Suprapubic skin (tissue), 4 donors: Measurements from ENCODE around the gene ANKRD13B. TPM values are rescaled to one million over a fixed set of nuclear protein-coding genes. Genes with fewer than 3 reads are reported as not detected.
A peak's percentile ranks its signal among the peaks of the same experiment; 100 is the strongest.

Experiments used
- DNase-seq, 2 donors: peaks; one replicate each; pipeline ENCODE4 v3.0.0-alpha.2; 2019; ENCODE audit warnings: low spot score in 2 of 2
- H3K27ac ChIP-seq: fragments of 200-600 bp; sonication (generic); one replicate; pipeline ENCODE4 v1.5.1; 2019
- H3K27me3 ChIP-seq: fragments of 200-600 bp; sonication (generic); one replicate; pipeline ENCODE4 v1.5.1; 2019
- H3K36me3 ChIP-seq: fragments of 200-600 bp; sonication (generic); one replicate; pipeline ENCODE4 v1.5.1; 2019
- H3K4me1 ChIP-seq: fragments of 200-600 bp; sonication (generic); one replicate; pipeline ENCODE4 v1.5.1; 2019
- H3K4me3 ChIP-seq: fragments of 200-600 bp; sonication (generic); one replicate; pipeline ENCODE4 v1.5.1; 2019; ENCODE audit warnings: mild to moderate bottlenecking
- H3K9me3 ChIP-seq: fragments of 200-600 bp; sonication (generic); one replicate; pipeline ENCODE4 v1.5.1; 2019
- EP300 ChIP-seq: sonication (generic); formaldehyde crosslinking; IDR thresholded peaks from one replicate; pipeline ENCODE4 v1.6.1; 2017; ENCODE audit warnings: antibody characterized with exemption
- POLR2A ChIP-seq, 2 donors: fragments of 450-650 bp; IDR thresholded peaks; one replicate each; pipeline ENCODE4 v1.6.1; 2017; ENCODE audit warnings: antibody characterized with exemption in 2 of 2, mild to moderate bottlenecking in 2 of 2, moderate library complexity in 2 of 2
- POLR2AphosphoS5 ChIP-seq, 3 donors: sonication (generic); formaldehyde crosslinking; IDR thresholded peaks; one replicate each; pipeline ENCODE4 v1.6.1; 2017; ENCODE audit warnings: antibody characterized with exemption in 3 of 3
- WGBS: methylation state at CpG from one replicate; pipeline ENCODE4 v1.1.5; 2018; 5-methylcytosine and 5-hydroxymethylcytosine counted together
- total RNA-seq, 4 donors: library from RNA; depleted of rRNA; stranded (reverse); fragments of >200 nt; gene quantifications; one replicate each; pipeline ENCODE4 v1.1.0, GENCODE V29; 2016
- TF ChIP-seq, protein P1 (sequence below), 2 donors: fragments of 200-600 bp in 1 of 2; fragments of 450-650 bp in 1 of 2; sonication (generic) in 1 of 2; IDR thresholded peaks; one replicate each; pipeline ENCODE4 v1.5.1; 2016 to 2019; ENCODE audit warnings: antibody characterized with exemption in 2 of 2, mild to moderate bottlenecking in 1 of 2, moderate library complexity in 1 of 2

ANKRD13B gene
- total RNA-seq, 4 donors from 2014 or later = 9.0 to 16.5 (median 10.8) TPM

DNA sequence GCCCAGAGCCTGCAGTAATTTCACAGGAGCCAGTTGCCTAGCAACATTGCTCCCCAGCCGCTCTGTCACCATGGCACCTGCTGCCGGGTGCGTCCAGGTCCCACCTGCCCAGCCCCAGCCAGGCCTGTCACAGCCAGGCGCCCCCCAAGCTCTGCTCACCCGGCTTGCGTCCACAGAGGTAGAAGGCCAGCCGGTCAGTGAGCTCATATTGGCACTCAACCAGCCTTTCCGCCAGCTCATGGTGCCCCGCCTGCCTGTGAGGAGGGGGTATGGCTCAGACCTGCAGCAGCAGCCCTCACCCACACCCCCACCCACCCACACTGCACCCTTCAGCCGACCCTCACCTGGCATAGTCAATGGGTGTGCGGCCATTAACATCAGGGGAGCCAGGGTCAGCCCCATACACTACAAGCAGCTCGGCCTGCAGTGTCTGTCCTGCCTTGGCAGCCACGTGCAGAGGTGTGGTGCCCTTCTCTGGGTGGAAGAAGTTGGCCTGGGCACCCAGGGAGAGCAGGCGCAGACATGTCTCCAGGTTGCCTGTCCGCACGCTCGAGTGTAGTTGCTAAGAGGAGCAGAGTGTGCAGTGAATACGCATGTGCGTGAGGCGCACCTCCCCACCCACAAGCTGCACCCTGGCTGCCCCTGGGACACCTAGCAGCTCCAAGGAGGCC, 11.2 kb upstream of the ANKRD13B start:
- 46% methylated on average over 8 of the region's 20 CpGs for WGBS
- Histone ChIP-seq H3K4me1 (peaks cover 76% of the 10 kb centered on the region), H3K9me3 (no peaks in the 10 kb centered on the region), H3K27ac (peak overlapping the region; percentile 47), H3K4me3 (no peak overlapping the region), H3K36me3 (peaks cover 37% of the 10 kb centered on the region), H3K27me3 (no peaks in the 10 kb centered on the region)
- TF ChIP-seq, protein P1, sequence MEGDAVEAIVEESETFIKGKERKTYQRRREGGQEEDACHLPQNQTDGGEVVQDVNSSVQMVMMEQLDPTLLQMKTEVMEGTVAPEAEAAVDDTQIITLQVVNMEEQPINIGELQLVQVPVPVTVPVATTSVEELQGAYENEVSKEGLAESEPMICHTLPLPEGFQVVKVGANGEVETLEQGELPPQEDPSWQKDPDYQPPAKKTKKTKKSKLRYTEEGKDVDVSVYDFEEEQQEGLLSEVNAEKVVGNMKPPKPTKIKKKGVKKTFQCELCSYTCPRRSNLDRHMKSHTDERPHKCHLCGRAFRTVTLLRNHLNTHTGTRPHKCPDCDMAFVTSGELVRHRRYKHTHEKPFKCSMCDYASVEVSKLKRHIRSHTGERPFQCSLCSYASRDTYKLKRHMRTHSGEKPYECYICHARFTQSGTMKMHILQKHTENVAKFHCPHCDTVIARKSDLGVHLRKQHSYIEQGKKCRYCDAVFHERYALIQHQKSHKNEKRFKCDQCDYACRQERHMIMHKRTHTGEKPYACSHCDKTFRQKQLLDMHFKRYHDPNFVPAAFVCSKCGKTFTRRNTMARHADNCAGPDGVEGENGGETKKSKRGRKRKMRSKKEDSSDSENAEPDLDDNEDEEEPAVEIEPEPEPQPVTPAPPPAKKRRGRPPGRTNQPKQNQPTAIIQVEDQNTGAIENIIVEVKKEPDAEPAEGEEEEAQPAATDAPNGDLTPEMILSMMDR (IDR thresholded peaks at IDR 0.05) = no peak
- TF ChIP-seq POLR2AphosphoS5 (IDR thresholded peaks at IDR 0.05) = no peak
- TF ChIP-seq POLR2A (IDR thresholded peaks at IDR 0.05) = no peak
- TF ChIP-seq EP300 = no peak
- DNase-seq = peak in 1 of 2 donors; percentile 67

DNA sequence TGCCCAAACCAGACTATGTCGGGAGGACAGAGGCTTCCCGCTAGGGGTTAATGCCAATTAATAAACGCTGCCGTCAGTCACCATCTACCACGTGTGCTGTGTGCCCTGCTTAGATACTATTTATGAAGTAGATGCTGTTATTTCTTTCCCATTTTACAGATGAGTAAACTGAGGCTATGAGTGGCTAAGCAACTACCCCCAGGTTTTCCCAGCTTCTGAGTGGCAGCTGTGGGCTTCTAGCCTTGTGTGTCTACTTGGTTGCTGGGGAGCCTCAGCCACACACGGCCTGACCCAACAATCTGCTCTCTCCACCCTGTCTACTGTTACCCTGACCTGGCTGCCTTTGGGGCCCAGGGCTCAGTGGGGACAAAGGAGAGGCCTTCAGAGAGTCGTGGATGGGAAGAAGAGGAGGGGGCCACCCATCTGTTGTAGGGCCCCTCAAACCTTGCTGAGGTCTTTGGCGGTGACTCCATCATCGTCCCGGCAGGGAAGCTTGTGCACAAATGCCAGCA, 10.6 kb upstream of the ANKRD13B start:
- WGBS = 82% methylated on average over 6 of the region's 10 CpGs
- no peak for DNase-seq
- H3K27ac ChIP-seq = no peak overlapping the region
- TF ChIP-seq POLR2AphosphoS5 (IDR thresholded peaks at IDR 0.05) (no peak), POLR2A (IDR thresholded peaks at IDR 0.05) (no peak), EP300 (no peak)
- TF ChIP-seq, protein P1 (IDR thresholded peaks at IDR 0.05) = no peak
- H3K27me3 ChIP-seq = no peaks in the 10 kb centered on the region
- H3K4me1 ChIP-seq = peaks cover 82% of the 10 kb centered on the region
- H3K9me3 ChIP-seq = no peaks in the 10 kb centered on the region
- peaks cover 31% of the 10 kb centered on the region for H3K36me3 ChIP-seq
- H3K4me3 ChIP-seq = no peak overlapping the region

DNA sequence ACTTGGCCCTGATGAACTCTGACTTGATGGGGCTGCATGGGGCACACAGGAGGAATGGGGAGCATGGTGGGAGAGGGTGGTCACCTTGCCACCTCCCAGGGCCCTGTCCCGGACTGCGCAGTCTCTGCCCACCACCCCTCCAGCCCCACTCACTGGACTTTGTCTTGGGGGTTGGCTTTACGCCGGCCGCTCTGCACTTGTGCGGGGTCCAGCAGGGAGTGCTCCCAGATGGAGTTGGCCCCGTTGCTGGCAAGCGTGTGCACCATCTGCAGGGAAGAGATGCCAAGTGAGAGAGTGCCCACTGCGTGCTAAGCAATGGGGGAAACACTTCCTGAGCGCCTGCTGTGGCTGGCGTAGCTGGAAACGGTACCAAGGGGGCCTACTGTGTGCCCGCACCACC, 10.2 kb upstream of the ANKRD13B start:
- TF ChIP-seq, protein P1 (IDR thresholded peaks at IDR 0.05) = no peak
- TF ChIP-seq POLR2A (IDR thresholded peaks at IDR 0.05) = no peak
- no peak for TF ChIP-seq EP300
- no peak for TF ChIP-seq POLR2AphosphoS5 (IDR thresholded peaks at IDR 0.05)
- 77% methylated on average over 11 of the region's 13 CpGs for WGBS
- Histone ChIP-seq H3K27me3 (no peaks in the 10 kb centered on the region), H3K36me3 (peaks cover 26% of the 10 kb centered on the region), H3K4me1 (peaks cover 82% of the 10 kb centered on the region), H3K9me3 (no peaks in the 10 kb centered on the region), H3K4me3 (no peak overlapping the region), H3K27ac (no peak overlapping the region)
- DNase-seq = no peak

DNA sequence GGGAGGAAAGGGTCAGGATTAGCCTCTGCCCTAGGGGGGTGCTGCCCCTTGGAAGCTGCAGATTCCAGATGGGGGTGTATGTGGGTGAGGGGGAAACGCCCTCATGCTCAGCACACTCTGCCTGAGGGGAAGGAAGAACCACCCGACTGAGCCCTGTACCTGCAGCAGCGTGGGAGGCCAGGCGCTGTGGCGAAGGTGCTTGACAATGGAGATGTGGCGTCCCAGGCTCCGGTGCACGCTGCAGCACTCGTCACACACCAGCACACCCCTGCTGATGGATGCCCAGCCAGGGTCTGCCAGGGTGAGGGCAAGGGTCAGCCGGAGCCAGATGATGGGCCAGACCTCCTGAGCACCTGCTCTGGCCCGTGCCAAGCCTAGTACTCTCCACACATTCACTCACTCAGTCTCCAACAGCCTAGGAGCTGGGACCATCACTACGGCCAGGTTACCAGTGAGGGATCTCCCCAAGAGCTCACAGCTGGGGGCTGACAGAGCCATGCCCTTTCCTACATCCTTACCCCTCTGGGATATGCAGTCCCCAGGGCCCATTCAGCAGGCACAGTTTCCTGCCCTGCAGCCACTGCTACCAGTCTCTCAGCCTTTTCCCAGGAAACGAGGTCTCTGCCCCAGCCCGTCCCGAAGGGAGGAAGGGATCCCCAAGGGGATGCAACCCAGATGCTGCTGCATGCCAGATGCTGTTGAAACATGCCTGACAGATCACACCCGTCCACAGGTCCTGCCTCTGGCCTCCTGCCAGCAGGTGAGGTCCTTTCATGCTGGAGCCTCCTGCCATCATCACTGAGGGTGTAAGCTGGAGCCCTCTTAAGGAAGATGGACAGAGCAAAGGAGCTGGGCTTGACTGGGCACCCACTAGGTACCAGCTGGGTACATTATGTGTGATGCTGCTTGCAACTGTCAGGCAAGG, 9.3 kb upstream of the ANKRD13B start:
- Histone ChIP-seq H3K4me3 (no peak overlapping the region), H3K4me1 (peaks cover 86% of the 10 kb centered on the region), H3K27ac (peak overlapping the region; percentile 66), H3K36me3 (peaks cover 18% of the 10 kb centered on the region), H3K9me3 (no peaks in the 10 kb centered on the region), H3K27me3 (no peaks in the 10 kb centered on the region)
- DNase-seq = peak in 1 of 2 donors; percentile 68
- 22% methylated on average over 3 of the region's 16 CpGs for WGBS
- TF ChIP-seq, protein P1 (IDR thresholded peaks at IDR 0.05) = no peak
- TF ChIP-seq POLR2AphosphoS5 (IDR thresholded peaks at IDR 0.05) = no peak
- no peak for TF ChIP-seq POLR2A (IDR thresholded peaks at IDR 0.05)
- TF ChIP-seq EP300 = no peak
